Measurements from ENCODE around the gene HARS1. TPM values are rescaled to one million over a fixed set of nuclear protein-coding genes. Genes with fewer than 3 reads are reported as not detected.
A peak's percentile ranks its signal among the peaks of the same experiment; 100 is the strongest.

The HARS1 gene
- total and polyA plus RNA-seq, 2 of the 13 experiments (the other 11 are each of a cell fraction or from before 2014, with no cell fraction given): 36.9 to 66.2 TPM

- TF ChIP-seq CAMTA2 (CRISPR knock-in tag; IDR thresholded peaks at IDR 0.05; ENCODE audit: borderline replicate concordance): 0 out of 2 replicates have a peak, but pooled peaks have one; percentile 71
- no peak for TF ChIP-seq AFF4 (CRISPR knock-in tag; IDR thresholded peaks at IDR 0.05)
- no peak for TF ChIP-seq ZFAT (CRISPR knock-in tag; conservative IDR thresholded peaks at IDR 0.05)
- TF ChIP-seq ZBTB7A (CRISPR knock-in tag; IDR thresholded peaks at IDR 0.05): no peak
- no peak for TF ChIP-seq ZKSCAN1 (IDR thresholded peaks at IDR 0.05; ENCODE audit: low read length)
- no peak for TF ChIP-seq NR2F2 (IDR thresholded peaks at IDR 0.05; ENCODE audit: borderline replicate concordance, low read depth)
- TF ChIP-seq ZNF850 (CRISPR knock-in tag; conservative IDR thresholded peaks at IDR 0.05): 0 out of 2 replicates have a peak, but pooled peaks have one; percentile 43
- TF ChIP-seq CREBL2 (CRISPR knock-in tag; IDR thresholded peaks at IDR 0.05; ENCODE audit: borderline replicate concordance): no peak; the same call in 1 of the 2 replicates
- 0 out of 2 replicates have a peak, but pooled peaks have one; percentile 43 for TF ChIP-seq ZNF550 (CRISPR knock-in tag; IDR thresholded peaks at IDR 0.05; ENCODE audit: borderline replicate concordance)
- peak; percentile 42; the same call in 1 of the 2 replicates for TF ChIP-seq TSC22D2 (CRISPR knock-in tag; IDR thresholded peaks at IDR 0.05; ENCODE audit: borderline replicate concordance)
- TF ChIP-seq ZNF773 (CRISPR knock-in tag; IDR thresholded peaks at IDR 0.05; ENCODE audit: borderline replicate concordance): peak; percentile 79; the same call in 1 of the 2 replicates
- TF ChIP-seq IKZF4 (CRISPR knock-in tag; IDR thresholded peaks at IDR 0.05; ENCODE audit: borderline replicate concordance, low read depth, not compliant biosample characterization): peak; percentile 88
- peak; percentile 93 for TF ChIP-seq ZNF670 (CRISPR knock-in tag; IDR thresholded peaks at IDR 0.05; ENCODE audit: borderline replicate concordance)
- peak; percentile 74 for TF ChIP-seq ZNF263 (CRISPR knock-in tag; IDR thresholded peaks at IDR 0.05)
- peak; percentile 79; the same call in 1 of the 2 replicates for TF ChIP-seq TEAD2 (CRISPR knock-in tag; IDR thresholded peaks at IDR 0.05)
- TF ChIP-seq BRCA1 (CRISPR knock-in tag; IDR thresholded peaks at IDR 0.05): peak; percentile 64; the same call in 1 of the 2 replicates
- TF ChIP-seq ZNF354B (CRISPR knock-in tag; IDR thresholded peaks at IDR 0.05): no peak
- TF ChIP-seq ZNF10 (CRISPR knock-in tag; IDR thresholded peaks at IDR 0.05; ENCODE audit: borderline replicate concordance, low read depth): no peak
- peak; percentile 51 for TF ChIP-seq PHF5A (CRISPR knock-in tag; IDR thresholded peaks at IDR 0.05; ENCODE audit: low read depth, unreplicated experiment)
- TF ChIP-seq MXD4 (CRISPR knock-in tag; IDR thresholded peaks at IDR 0.05): peak; percentile 88
- TF ChIP-seq CERS6 (CRISPR knock-in tag; IDR thresholded peaks at IDR 0.05): 0 out of 2 replicates have a peak, but pooled peaks have one; percentile 24
- peak; percentile 75 for TF ChIP-seq ZSCAN29 (CRISPR knock-in tag; conservative IDR thresholded peaks at IDR 0.05)
- no peak for TF ChIP-seq ZNF282 (IDR thresholded peaks at IDR 0.05; ENCODE audit: partially characterized antibody)
Observed at GRCh38 chr5:140690941-140691924, at the start of gene HARS1, which contains the start of gene HARS2 (continued).
